ENCODE measurements around the gene SUDS3. TPM values are rescaled to one million over a fixed set of nuclear protein-coding genes. Genes with fewer than 3 reads are reported as not detected.
"Not testable (repeated sequence)": the region's sequence is repeated elsewhere in the genome, so short reads cannot be mapped to it uniquely, and the experiment has no call there.

SUDS3 gene
- total RNA-seq, 2 donors from 2014 or later = 23.9 to 32.4 TPM

DNA sequence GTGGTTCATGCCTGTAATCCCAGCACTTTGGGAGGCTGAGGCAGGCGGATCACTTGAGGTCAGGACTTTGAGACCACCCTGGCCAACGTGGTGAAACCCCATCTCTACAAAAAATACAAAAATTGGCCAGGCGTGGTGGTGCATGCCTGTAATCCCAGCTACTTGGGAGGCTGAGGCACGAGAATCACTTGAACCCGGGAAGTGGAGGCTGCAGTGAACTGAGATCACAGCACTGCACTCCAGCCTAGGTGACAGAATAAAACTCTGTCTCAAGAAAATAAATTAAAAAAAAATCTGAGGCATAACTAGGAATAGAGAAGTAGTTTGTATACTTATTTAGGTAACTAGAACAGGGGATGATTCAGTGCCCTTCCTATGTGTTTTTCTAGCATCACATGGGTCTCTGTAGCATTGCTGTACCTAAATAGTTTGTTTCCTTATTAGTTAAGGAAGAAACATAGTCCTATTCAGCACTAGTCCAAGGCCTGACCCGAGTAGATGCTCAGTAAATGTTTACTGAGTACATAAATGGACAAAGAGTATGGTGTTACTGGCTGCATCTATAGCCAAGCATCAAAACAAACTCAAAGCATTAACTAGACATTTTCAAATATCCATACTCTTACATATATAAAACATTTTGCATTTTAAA, 25.3 kb upstream of the SUDS3 start:
- DNase-seq (ENCODE audit: low spot score in 2 of 2) = no peak
- Mint-ChIP-seq H3K9me3 (peaks cover 0 to 8% of the 10 kb centered on the region in 2 donors), H3K27ac (no peak overlapping the region), H3K36me3 (peaks cover 4 to 30% of the 10 kb centered on the region in 2 donors)
- ATAC-seq = no peak

DNA sequence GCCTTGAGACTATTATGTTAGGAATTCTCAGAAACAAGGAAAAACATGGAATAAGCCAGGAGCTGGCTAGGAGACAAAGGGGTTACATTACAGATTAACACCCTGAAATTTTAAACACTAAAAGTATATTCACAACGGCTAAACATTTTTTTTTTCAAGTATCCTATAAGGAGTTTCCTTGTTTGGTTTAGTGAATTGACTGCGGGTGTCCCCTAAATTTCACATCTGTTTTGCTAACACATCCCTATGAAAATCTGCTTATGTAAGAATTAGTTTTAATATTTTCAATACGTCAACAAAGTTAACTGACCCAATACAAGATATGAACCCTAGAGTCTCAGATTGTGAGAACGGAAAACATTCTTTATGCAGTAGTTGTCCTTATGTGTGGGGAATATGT, 22.6 kb upstream of the SUDS3 start:
- peaks cover 0 to 8% of the 10 kb centered on the region in 2 donors for H3K9me3 Mint-ChIP-seq
- ATAC-seq = no peak
- H3K27ac Mint-ChIP-seq = no peak overlapping the region

DNA sequence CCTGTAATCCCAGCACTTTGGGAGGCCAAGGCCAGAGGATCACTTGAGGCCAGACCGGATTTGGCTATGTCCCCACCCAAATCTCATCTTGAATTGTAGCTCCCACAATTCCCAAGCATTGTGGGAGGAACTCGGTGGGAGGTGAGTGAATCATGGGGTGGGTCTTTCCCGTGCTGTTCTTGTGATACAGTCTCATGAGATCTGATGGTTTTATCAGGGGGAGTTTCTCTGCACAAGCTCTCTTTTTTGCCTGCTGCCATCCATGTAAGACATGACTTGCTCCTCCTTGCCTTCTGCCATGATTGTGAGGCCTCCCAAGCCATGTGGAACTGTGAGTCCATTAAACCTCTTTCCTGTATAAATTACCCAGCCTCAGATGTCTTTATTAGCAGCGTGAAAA, 21.9 kb upstream of the SUDS3 start:
- not testable (repeated sequence) for H3K9me3 Mint-ChIP-seq, H3K27ac Mint-ChIP-seq

More for the DNA sequence above, 22.6 kb upstream of the SUDS3 start:
- H3K36me3 Mint-ChIP-seq = peaks cover 4 to 30% of the 10 kb centered on the region in 2 donors
- no peak for DNase-seq (ENCODE audit: low spot score in 2 of 2)

DNA sequence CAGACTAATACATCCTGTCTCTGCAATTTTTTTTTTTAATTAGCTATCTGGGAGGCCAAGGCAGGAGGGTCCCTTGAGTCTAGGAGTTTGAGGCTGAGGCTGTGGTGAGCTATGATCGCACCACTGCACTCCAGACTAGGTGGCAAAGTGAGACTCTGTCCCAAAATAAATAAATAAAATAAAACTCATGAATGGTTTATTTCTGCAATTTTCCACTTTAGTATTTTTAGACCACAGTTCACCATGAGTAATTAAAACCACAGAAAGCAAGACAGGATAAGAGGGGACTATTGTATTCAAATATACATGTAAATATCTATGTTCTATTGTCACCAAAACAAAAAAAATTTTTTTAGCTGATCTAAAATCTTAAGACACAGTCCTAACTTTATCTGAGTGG, 21.5 kb upstream of the SUDS3 start:
- peaks cover 4 to 30% of the 10 kb centered on the region in 2 donors for H3K36me3 Mint-ChIP-seq

More for the DNA sequence above, 21.9 kb upstream of the SUDS3 start:
- not testable (repeated sequence) for ATAC-seq; DNase-seq (ENCODE audit: low spot score in 2 of 2)
- H3K36me3 Mint-ChIP-seq = peaks cover 4 to 30% of the 10 kb centered on the region in 2 donors

DNA sequence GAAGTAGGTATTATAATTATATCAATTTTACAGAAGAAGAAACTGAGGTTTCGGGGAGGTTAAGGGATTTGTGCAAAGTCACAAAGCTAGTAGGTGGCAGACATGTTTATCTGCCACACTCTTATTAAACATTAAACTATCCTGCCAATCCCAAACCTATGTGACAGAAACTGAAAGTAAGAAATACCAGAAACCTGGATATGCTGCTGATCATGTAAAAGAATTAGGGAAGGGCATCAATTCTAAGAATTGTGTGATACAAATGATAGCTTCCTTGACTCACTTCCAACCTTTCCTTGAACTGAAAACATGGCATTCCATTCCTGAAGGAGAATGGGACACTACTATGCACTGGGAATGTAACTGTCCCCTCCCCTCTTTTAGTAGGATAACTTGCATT, 20.5 kb upstream of the SUDS3 start:
- H3K36me3 Mint-ChIP-seq = peaks cover 4 to 30% of the 10 kb centered on the region in 2 donors
- no peak for ATAC-seq
- H3K9me3 Mint-ChIP-seq = peaks cover 0 to 8% of the 10 kb centered on the region in 2 donors
- no peak overlapping the region for H3K27ac Mint-ChIP-seq
- DNase-seq (ENCODE audit: low spot score in 2 of 2) = no peak

More for the DNA sequence above, 21.5 kb upstream of the SUDS3 start:
- H3K9me3 Mint-ChIP-seq = peaks cover 0 to 8% of the 10 kb centered on the region in 2 donors
- DNase-seq (ENCODE audit: low spot score in 2 of 2) (no peak), ATAC-seq (no peak)
- H3K27ac Mint-ChIP-seq = no peak overlapping the region

DNA sequence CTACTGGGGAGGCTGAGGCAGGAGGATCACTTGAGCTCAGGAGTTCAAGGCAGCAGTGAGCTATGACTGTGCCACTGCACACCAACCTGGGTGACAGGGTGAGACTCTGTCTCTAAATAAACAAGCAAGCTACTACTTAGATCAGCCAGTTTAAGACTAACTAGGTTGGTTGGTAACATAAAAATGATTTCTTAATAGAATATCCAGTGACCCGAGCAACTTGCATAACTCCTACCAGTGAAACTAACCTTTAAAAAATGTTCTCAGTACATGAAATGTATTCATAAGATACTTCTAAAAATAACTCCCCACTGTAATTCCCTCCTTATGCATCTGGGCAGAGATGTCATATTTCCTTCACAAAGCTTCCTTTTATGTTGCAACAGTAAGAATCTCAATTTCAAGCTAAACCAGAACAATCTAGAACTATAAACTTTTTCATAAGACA, 19.5 kb upstream of the SUDS3 start:
- Mint-ChIP-seq H3K36me3 (peaks cover 4 to 30% of the 10 kb centered on the region in 2 donors), H3K9me3 (peaks cover 0 to 8% of the 10 kb centered on the region in 2 donors), H3K27ac (peak overlapping the region; percentile 41 to 86)
- DNase-seq (ENCODE audit: low spot score in 2 of 2) = no peak
- peak; percentile 49 to 62 for ATAC-seq

DNA sequence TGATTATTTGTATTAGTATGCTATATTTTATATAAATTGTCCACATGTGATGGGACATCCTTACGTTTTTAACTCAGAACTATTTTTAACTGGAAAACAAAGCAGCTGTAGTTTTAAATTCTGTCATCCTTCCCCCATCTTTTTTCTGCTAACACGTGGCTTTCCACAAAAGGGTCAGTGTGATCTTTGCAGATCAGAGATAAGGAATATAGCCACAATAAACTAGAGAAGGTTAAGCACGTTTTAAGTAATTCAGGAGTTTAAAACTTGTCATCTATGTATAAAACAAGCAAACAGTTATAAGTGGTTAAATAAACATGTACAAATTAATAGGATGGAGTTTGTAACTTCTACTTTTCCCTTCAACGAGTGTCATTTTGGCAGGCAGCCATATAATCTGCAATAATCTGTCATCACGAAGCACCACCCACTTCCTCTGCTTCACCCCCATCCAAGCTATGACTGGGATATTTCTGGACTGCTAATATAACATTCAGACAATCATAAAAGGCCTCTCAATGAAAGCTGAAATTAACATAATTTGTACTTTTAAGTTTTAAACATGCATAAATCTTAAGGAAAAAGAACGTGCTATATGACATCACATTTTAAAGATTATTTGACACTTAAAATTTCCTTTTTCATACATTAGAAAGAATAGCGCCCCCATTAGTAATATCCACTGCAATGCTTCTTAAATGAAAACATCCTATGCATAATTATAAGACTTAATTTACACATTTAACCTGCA, 18.9 kb upstream of the SUDS3 start:
- DNase-seq (ENCODE audit: low spot score in 2 of 2) = peak in 1 of 2 donors; percentile 52
- peak; percentile 70 to 81 for ATAC-seq
- Mint-ChIP-seq H3K9me3 (peaks cover 0 to 8% of the 10 kb centered on the region in 2 donors), H3K27ac (peak overlapping the region; percentile 41 to 86), H3K36me3 (peaks cover 4 to 30% of the 10 kb centered on the region in 2 donors)

DNA sequence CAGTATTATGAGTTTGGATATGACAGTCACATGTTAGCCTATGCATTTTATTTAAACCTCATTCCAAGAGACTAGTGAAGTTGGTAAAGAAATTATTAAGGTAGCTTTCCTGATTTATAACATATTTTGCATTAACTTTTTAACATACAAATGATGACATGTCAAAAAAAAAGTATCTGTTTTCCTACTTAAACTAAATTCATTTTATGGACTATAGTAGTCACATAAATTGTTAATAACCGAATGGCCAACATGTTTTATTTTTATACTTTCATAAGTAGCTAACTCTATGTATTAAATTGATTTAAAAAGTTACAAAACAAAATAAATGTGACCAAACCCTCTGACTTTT, 18.4 kb upstream of the SUDS3 start:
- peak overlapping the region; percentile 41 to 86 for H3K27ac Mint-ChIP-seq
- no peak for ATAC-seq
- peaks cover 3 to 27% of the 10 kb centered on the region in 2 donors for H3K36me3 Mint-ChIP-seq
- DNase-seq (ENCODE audit: low spot score in 2 of 2) = no peak
- H3K9me3 Mint-ChIP-seq = peaks cover 0 to 7% of the 10 kb centered on the region in 2 donors

DNA sequence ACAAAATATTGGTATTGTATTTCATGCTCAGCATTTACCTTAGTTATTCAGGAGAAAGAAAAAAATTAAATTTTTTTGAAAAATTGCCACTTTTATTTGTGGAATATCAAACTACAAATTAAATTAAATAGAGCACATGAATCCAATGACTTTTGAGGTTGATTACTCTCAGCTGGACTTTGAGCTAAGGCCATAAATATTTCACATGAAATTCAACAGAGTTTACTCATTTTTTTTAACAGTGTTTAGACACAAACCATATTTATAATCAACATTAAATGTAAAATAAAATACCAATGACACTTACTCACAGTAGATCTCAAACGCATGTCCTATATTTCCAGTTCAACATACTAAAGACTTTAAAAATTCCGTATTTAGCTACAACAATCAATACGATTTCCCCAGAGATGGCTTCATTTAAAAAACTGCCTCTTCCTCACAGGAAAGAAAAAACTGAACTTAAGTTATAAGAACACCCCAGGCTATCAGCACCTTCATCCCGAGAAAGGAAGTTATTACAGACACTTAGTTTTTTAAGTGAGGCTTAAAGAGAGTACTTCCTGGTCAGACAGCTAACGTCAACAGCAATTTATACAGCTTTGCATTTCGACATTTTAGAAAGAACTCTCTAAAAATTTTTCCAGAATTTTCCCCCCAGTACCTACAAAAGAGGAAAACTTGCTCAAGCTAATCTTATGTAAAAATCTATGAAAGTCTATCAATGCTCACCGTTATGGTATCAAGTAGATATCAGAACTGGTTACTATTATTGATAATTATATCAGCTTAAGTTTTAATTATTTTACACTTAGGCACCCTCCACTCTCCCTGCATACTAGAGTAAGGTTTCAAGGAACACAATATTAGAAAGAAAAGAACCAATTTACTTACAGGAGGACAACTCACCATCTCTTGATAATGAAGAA, 17.5 kb upstream of the SUDS3 start:
- peak overlapping the region; percentile 84 to 87 for H3K27ac Mint-ChIP-seq
- H3K36me3 Mint-ChIP-seq = peaks cover 0 to 21% of the 10 kb centered on the region in 2 donors
- DNase-seq (ENCODE audit: low spot score in 2 of 2) (no peak), ATAC-seq (peak in 1 of 2 donors; percentile 58)
- H3K9me3 Mint-ChIP-seq = peaks cover 0 to 5% of the 10 kb centered on the region in 2 donors

DNA sequence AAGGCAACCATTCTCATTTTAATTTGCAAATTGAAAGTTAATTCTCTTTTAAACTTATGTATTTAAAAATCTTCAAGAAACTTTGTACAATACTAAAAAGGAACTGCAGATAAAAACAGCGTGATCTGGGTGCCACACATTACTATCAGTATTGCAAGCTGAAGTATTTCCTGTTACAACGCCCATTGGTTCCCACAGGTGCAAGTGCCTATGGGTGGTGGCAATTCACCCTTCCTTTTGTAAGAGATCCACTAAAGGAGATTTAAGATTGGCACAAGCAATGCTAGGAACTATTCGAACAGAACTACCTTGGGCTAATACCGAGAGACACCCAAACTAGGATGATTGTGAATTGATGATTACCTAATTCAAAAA, 16.8 kb upstream of the SUDS3 start:
- Mint-ChIP-seq H3K27ac (peak overlapping the region; percentile 84 to 87), H3K36me3 (peaks cover 0 to 15% of the 10 kb centered on the region in 2 donors), H3K9me3 (peaks cover 0 to 4% of the 10 kb centered on the region in 2 donors)
- ATAC-seq (peak; percentile 48 to 65), DNase-seq (ENCODE audit: low spot score in 2 of 2) (peak in 1 of 2 donors; percentile 16)

DNA sequence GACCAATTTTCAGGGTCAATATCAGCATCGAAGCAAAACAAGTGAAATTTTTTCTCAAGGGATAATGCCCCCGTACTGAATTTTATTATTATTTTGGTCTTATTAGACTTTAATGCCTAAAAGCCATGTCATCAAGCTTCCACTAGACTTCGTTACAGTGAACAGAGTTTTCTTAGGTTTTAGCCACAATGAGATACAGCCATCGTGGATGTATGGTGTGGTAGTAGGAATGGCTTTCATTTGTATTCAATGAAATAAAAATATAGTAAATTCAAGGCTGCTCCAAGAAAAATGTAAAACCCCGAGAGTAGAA, 15.3 kb upstream of the SUDS3 start:
- ATAC-seq (no peak), DNase-seq (ENCODE audit: low spot score in 2 of 2) (no peak)
- no peak overlapping the region for H3K27ac Mint-ChIP-seq
- no peaks in the 10 kb centered on the region for H3K36me3 Mint-ChIP-seq
- H3K9me3 Mint-ChIP-seq = no peaks in the 10 kb centered on the region

DNA sequence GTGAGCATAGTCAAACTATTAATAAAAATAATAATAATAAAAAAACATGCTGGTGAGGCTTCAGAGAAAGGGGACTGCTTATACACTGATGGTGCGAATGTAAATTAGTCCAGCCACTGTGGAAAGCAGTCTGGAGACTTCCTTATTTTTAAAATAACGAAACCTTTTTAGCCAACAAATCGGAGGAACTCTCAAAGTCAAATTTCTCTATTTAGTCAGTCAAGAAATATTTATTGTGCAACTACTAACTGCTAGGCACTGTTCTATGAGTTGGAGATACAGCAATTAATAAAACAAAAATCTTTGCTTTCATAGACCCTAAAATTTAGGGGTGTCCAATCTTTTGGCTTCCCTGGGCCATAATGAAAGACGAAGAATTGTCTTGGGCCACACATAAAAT, 14.5 kb upstream of the SUDS3 start:
- ATAC-seq = no peak
- Mint-ChIP-seq H3K9me3 (no peaks in the 10 kb centered on the region), H3K36me3 (no peaks in the 10 kb centered on the region), H3K27ac (no peak overlapping the region)
- DNase-seq (ENCODE audit: low spot score in 2 of 2) = no peak

DNA sequence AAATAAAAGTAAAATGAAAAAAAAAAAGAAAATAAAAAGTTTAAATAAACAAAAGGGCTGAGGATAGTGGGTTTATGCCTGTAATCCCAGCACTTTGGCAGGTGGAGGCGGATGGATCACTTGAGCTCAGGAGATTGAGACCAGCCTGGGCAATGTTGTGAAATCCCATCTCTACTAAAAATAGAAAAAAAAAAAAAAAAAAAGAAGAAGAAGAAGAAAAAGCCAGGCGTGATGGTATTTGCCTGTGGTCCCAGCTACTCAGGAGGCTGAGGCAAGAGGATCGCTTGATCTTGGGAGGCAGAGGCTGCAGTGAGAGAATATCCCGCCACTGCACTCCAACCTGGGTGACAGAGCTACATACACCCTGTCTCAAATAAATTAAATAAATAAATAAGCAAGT, 7.5 kb upstream of the SUDS3 start:
- no peaks in the 10 kb centered on the region for H3K9me3 Mint-ChIP-seq
- no peaks in the 10 kb centered on the region for H3K36me3 Mint-ChIP-seq
- DNase-seq (ENCODE audit: low spot score in 2 of 2) (no peak), ATAC-seq (no peak)
- H3K27ac Mint-ChIP-seq = no peak overlapping the region

DNA sequence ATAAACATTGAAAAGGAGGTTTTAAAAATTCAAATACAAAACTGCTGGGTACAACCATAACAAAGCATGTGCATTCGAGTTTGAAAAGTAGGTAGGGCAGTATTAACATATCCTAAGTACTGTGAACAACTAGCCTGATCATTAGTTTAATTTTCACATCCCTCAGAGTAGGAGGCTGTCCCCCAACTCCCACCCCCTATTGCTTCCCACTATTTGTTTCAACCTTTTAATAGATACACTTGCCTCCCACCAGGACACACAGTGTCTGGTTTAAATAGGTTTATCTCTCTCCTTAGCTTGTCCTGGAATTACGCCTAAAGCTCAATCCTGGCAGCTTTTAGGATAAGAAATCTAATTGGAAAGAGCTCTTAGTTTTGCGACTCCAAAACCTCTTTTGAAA, 5.8 kb upstream of the SUDS3 start:
- ATAC-seq (no peak), DNase-seq (ENCODE audit: low spot score in 2 of 2) (no peak)
- H3K36me3 Mint-ChIP-seq = no peaks in the 10 kb centered on the region
- no peak overlapping the region for H3K27ac Mint-ChIP-seq
- no peaks in the 10 kb centered on the region for H3K9me3 Mint-ChIP-seq

DNA sequence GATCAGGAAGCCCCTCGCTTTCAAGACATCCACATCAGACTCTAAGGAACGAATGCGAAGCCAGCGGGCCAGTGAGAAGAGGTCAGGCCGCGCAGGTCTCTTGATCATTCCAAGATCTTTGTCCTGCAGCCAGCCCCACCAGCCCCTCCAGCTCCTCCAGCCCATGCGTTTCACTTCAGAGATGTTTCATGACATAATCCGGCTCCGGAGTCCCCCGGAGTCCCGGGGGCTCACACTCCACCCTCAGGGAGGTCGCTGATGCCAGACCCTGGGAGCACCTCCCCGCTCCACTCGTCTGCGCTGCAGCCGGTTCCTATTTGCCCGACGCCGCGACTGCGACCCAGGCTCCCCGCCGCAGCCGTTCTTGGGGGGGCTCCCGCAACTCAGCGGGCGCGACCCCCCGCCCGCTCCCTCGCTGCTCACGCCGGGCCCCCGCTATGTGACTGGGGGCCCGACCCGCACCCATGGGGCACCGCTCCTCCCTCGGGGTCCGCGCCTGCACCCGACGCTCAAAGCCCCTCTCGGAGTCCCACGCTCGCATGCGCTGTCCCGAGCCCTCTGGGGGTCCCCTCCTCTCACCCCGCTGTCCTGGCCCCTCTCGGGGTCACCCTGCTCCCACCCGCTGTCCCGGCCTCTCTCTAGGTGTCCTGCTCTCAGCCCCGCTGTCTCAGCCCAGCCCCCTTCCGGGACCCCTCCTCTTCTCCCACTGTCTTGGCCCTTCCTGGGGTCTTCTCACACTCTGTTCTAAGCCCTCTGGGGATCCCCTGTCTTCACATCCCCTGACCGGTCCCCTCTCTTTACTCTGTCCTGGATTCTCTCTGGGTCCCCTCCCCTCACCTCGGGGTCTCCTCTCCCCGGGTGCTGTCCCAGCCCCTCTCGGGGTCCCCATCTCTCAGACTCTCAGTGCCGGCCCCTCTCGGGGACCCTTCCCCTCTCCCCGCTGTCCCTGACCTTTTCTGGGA, 4.8 kb upstream of the SUDS3 start:
- peak in 1 of 2 donors; percentile 36 for DNase-seq (ENCODE audit: low spot score in 2 of 2)
- ATAC-seq = no peak
- Mint-ChIP-seq H3K27ac (peak overlapping the region; percentile 90 to 93), H3K36me3 (peaks cover 6% of the 10 kb centered on the region in 2 donors), H3K9me3 (no peaks in the 10 kb centered on the region)
